Heart left ventricle (tissue), 16 donors: ENCODE measurements around the gene DYNC1I1. TPM values are rescaled to one million over a fixed set of nuclear protein-coding genes. Genes with fewer than 3 reads are reported as not detected.

Experiments
- ATAC-seq, 4 donors: fragments of 200-7000 bp; cut with Tn5 transposase; one replicate each; pipeline ENCODE4 v1.9.1; 2020 to 2022; ENCODE audit warnings: moderate library complexity in 4 of 4, mild to moderate bottlenecking in 3 of 4, moderate number of reproducible peaks in 1 of 4
- DNase-seq, 5 donors: peaks; one replicate each; pipeline ENCODE4 v3.0.0-alpha.2; 2020
- H3K27ac ChIP-seq, 12 donors: fragments of 200-600 bp; sonication (generic) in 4 of 12; one replicate each; pipeline versions ENCODE4 v1.5.0 to v1.8.0; 2016 to 2022; ENCODE audit warnings: mild to moderate bottlenecking in 2 of 12
- H3K27me3 ChIP-seq, 9 donors: fragments of 200-600 bp; sonication (generic) in 2 of 9; one replicate each; pipeline versions ENCODE4 v1.5.1 to v1.8.0; 2016 to 2022; ENCODE audit warnings: mild to moderate bottlenecking in 3 of 9
- H3K36me3 ChIP-seq, 9 donors: fragments of 200-600 bp; sonication (generic) in 2 of 9; one replicate each; pipeline versions ENCODE4 v1.5.0 to v1.8.0; 2018 to 2022; ENCODE audit warnings: mild to moderate bottlenecking in 2 of 9
- H3K4me1 ChIP-seq, 12 donors: fragments of 200-600 bp; sonication (generic) in 4 of 12; one replicate each; pipeline versions ENCODE4 v1.5.0 to v1.8.0; 2016 to 2022; ENCODE audit warnings: mild to moderate bottlenecking in 3 of 12
- H3K4me3 ChIP-seq, 12 donors: fragments of 200-600 bp; sonication (generic) in 4 of 12; one replicate each; pipeline versions ENCODE4 v1.5.0 to v1.8.0; 2017 to 2022; ENCODE audit warnings: mild to moderate bottlenecking in 9 of 12, moderate library complexity in 4 of 12
- H3K9me3 ChIP-seq, 12 donors: fragments of 200-600 bp; sonication (generic) in 4 of 12; one replicate each; pipeline versions ENCODE4 v1.5.0 to v1.8.0; 2016 to 2022; ENCODE audit warnings: mild to moderate bottlenecking in 1 of 12
- CTCF ChIP-seq, 12 donors: fragments of 200-600 bp; sonication (generic) in 4 of 12; IDR thresholded peaks; one replicate each; pipeline versions ENCODE4 v1.5.0 to v1.8.0; 2018 to 2022; ENCODE audit warnings: antibody characterized with exemption in 12 of 12, mild to moderate bottlenecking in 5 of 12
- POLR2A ChIP-seq, 2 donors: fragments of 450-650 bp; IDR thresholded peaks; one replicate each; pipeline ENCODE4 v1.6.1; 2017; ENCODE audit warnings: antibody characterized with exemption in 2 of 2, mild to moderate bottlenecking in 2 of 2, moderate library complexity in 2 of 2
- WGBS, 4 donors: extraction: QIAGEN DNeasy Blood & Tissue Kit in 2 of 4; methylation state at CpG; one replicate each; pipeline versions ENCODE4 v1.1.5 to v1.1.7; 2013 to 2018; 5-methylcytosine and 5-hydroxymethylcytosine counted together
- intact Hi-C, 10 donors: fragments of 100-400 bp; cut with DNase I; formaldehyde crosslinking; loops; one replicate each; pipeline versions ENCODE4 v1.11.1 to v1.14.2; 2022
- polyA plus RNA-seq, 2 donors: library from polyadenylated mRNA; stranded (reverse); fragments of 200-250 nt; gene quantifications; one replicate each; pipeline ENCODE4 v1.2.3, GENCODE V29; 2013
- total RNA-seq, 9 donors: library from RNA; depleted of rRNA in 2 of 9; stranded (reverse); fragments of >200 nt in 2 of 9; fragmentation: NEBNext Ultra II Directional in 3 of 9; extraction: Animal tissue kit (Norgen Biotek cat#: 25700) in 3 of 9; gene quantifications; one replicate each; pipeline versions ENCODE4 v1.1.0 to v1.2.4, GENCODE V29; 2016 to 2023
- donor health status: ischemic (EF 13 %, LVEDD 7.1; RV severe dilation, severe dysfunction).
- donor health status: healthy with polysubstance abuse.
- donor health status: DM: no; HTN: yes; CAD: no.
- donor health status: DM: no; HTN: no; CAD: no.
- donor health status: ischemic (EF 25% LVEDD 6.9; RV normal size, moderate dysfunction).
- donor health status: ischemic (EF 25% LVEDD 5.7; RV mildly dilated, moderate dysfunction).
- donor health status: healthy.
- donor health status: DM: yes; HTN: yes; CAD: no.
- donor health status: ischemic (EF 35%, LVEDD 5.7; RV mildly dilated, moderate dysfunction).
- donor health status: nonischemic (EF 11% LVEDD 7.7; RV severe dilation, severe dysfunction).
- donor health status: DM: yes; HTN: yes; CAD: no.
- donor health status: PGD.
- donor health status: ischemic (EF 29% LVEDD 5.4; RV normal size, mild dysfunction).
- donor health status: nonischemic (EF 23%, LVEDD 6.1; RV moderate dilation, normal function).

DYNC1I1 gene
- total and polyA plus RNA-seq, 11 donors, result 6.1 to 46.8 (median 30.6) TPM

GRCh38 chr7:95824616-95825015 lies 52.3 kb downstream of the DYNC1I1 start:
- ATAC-seq, result no peak
- intact Hi-C loops, result loop anchor here in 1 of 10 donors (10.0 kb wide), 1 partner anchor 60 kb away; no protein-coding TSS in a partner anchor

GRCh38 chr7:95828824-95829790 lies 56.8 kb downstream of the DYNC1I1 start:
- TF ChIP-seq POLR2A (IDR thresholded peaks at IDR 0.05) (no peak), CTCF (IDR thresholded peaks at IDR 0.05) (no peak)
- WGBS, 4 donors, result 59 to 65% (median 64%) methylated on average over 4 of the region's 4 CpGs
- DNase-seq, result no peak
- no peak overlapping the region for H3K4me3 ChIP-seq
- H3K9me3 ChIP-seq, result no peaks in the 10 kb centered on the region
- ATAC-seq, result no peak
- intact Hi-C loops, result loop anchor here in 1 of 10 donors (10.0 kb wide), 1 partner anchor 64 kb away; no protein-coding TSS in a partner anchor
- H3K27me3 ChIP-seq, result no peaks in the 10 kb centered on the region
- no peaks in the 10 kb centered on the region for H3K36me3 ChIP-seq
- H3K27ac ChIP-seq, result no peak overlapping the region
- no peaks in the 10 kb centered on the region for H3K4me1 ChIP-seq

More at GRCh38 chr7:95824616-95825015, 52.3 kb downstream of the DYNC1I1 start:
- Histone ChIP-seq H3K9me3 (no peaks in the 10 kb centered on the region), H3K27me3 (no peaks in the 10 kb centered on the region), H3K4me3 (no peak overlapping the region), H3K4me1 (no peaks in the 10 kb centered on the region), H3K27ac (no peak overlapping the region), H3K36me3 (peaks cover 0 to 7% (median 0%) of the 10 kb centered on the region in 9 donors)
- 80 to 85% (median 84%) methylated on average over 5 of the region's 5 CpGs for WGBS, 4 donors
- TF ChIP-seq POLR2A (IDR thresholded peaks at IDR 0.05), result no peak
- no peak for TF ChIP-seq CTCF (IDR thresholded peaks at IDR 0.05)
- DNase-seq, result no peak

GRCh38 chr7:95840953-95841950 lies 68.9 kb downstream of the DYNC1I1 start:
- Histone ChIP-seq H3K27ac (no peak overlapping the region), H3K27me3 (no peaks in the 10 kb centered on the region), H3K9me3 (peaks cover 0 to 19% (median 0%) of the 10 kb centered on the region in 12 donors), H3K36me3 (no peaks in the 10 kb centered on the region), H3K4me1 (peaks cover 0 to 8% (median 0%) of the 10 kb centered on the region in 12 donors), H3K4me3 (no peak overlapping the region)
- no peak for ATAC-seq
- intact Hi-C loops, result loop anchor here in 1 of 10 donors (10.0 kb wide), 1 partner anchor 56 kb away; no protein-coding TSS in a partner anchor
- DNase-seq, result no peak
- WGBS, 4 donors, result 57 to 73% (median 69%) methylated on average over 4 of the region's 4 CpGs
- TF ChIP-seq POLR2A (IDR thresholded peaks at IDR 0.05), result no peak
- TF ChIP-seq CTCF (IDR thresholded peaks at IDR 0.05), result peak in 1 of 12 donors; percentile 29
